Skeletal muscle tissue (tissue), 4 donors: Measurements from ENCODE around the gene SFMBT2. TPM values are rescaled to one million over a fixed set of nuclear protein-coding genes. Genes with fewer than 3 reads are reported as not detected.
"Not testable (repeated sequence)": the region's sequence is repeated elsewhere in the genome, so short reads cannot be mapped to it uniquely, and the experiment has no call there.

Source experiments
- H3K27ac ChIP-seq: one replicate; pipeline ENCODE4 v1.7.0; 2013; ENCODE audit warnings: mild to moderate bottlenecking, low read depth, low read length, inconsistent platforms
- H3K27me3 ChIP-seq, 3 donors: one replicate each; pipeline ENCODE4 v1.7.0; 2013; ENCODE audit warnings: low read length in 3 of 3; ENCODE audit not compliant: control insufficient read depth in 3 of 3, insufficient read depth in 3 of 3
- H3K36me3 ChIP-seq, 3 donors: one replicate each; pipeline ENCODE4 v1.7.0; 2013; ENCODE audit warnings: low read length in 3 of 3; ENCODE audit not compliant: control insufficient read depth in 3 of 3, insufficient read depth in 3 of 3
- H3K4me1 ChIP-seq, 3 donors: one replicate each; pipeline ENCODE4 v1.7.0; 2013; ENCODE audit warnings: low read length in 3 of 3, mild to moderate bottlenecking in 3 of 3; ENCODE audit not compliant: control insufficient read depth in 3 of 3, insufficient read depth in 3 of 3
- H3K4me3 ChIP-seq, 3 donors: one replicate each; pipeline ENCODE4 v1.7.0; 2013; ENCODE audit warnings: low read length in 3 of 3
- H3K9ac ChIP-seq, 3 donors: one replicate each; pipeline ENCODE4 v1.7.0; 2013; ENCODE audit warnings: low read length in 3 of 3, mild to moderate bottlenecking in 3 of 3, moderate library complexity in 2 of 3, low read depth in 1 of 3
- H3K9me3 ChIP-seq, 3 donors: one replicate each; pipeline ENCODE4 v1.7.0; 2013; ENCODE audit warnings: low read length in 3 of 3; ENCODE audit not compliant: control insufficient read depth in 3 of 3
- total RNA-seq: library from RNA; depleted of rRNA; stranded (reverse); fragments of >200 nt; gene quantifications from one replicate; pipeline ENCODE4 v1.2.3, GENCODE V29; 2014
- donor health status: Osteomylitis.

Gene SFMBT2
- total RNA-seq, 1 donor from 2014 or later = 12.5 TPM

DNA sequence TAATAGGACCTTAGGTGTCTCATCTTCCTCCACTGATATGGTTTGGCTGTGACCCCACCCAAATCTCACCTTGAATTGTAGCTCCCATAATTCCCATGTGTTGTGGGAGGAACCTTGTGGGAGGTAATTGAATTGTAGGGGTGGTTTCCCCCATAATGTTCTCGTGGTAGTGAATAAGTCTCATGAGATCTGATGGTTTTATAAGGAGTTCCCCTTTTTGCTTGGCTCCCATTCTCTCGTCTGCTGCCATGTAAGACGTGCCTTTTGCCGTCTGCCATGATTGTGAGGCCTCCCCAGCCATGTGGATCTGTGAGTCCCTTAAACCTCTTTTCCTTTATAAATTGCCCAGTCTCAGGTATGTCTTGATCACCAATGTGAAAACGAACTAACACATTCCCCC lies 220.1 kb downstream of the SFMBT2 start:
- H3K36me3 ChIP-seq = peaks cover 16 to 21% (median 19%) of the 10 kb centered on the region in 3 donors
- not testable (repeated sequence) for H3K27ac ChIP-seq, H3K9ac ChIP-seq, H3K27me3 ChIP-seq, H3K4me1 ChIP-seq, H3K9me3 ChIP-seq, H3K4me3 ChIP-seq

- Histone ChIP-seq H3K36me3 (peaks cover 9 to 12% (median 12%) of the 10 kb centered on the region in 3 donors), H3K4me1 (no peaks in the 10 kb centered on the region)
These were observed 220.9 kb downstream of the SFMBT2 start for GRCh38 chr10:7189909-7190308.

GRCh38 chr10:7188456-7189050 lies 222.3 kb downstream of the SFMBT2 start:
- H3K27ac ChIP-seq = no peak overlapping the region
- H3K4me1 ChIP-seq = no peaks in the 10 kb centered on the region
- peaks cover 2 to 7% (median 3%) of the 10 kb centered on the region in 3 donors for H3K36me3 ChIP-seq

More at GRCh38 chr10:7189909-7190308, 220.9 kb downstream of the SFMBT2 start:
- H3K27ac ChIP-seq = no peak overlapping the region
- H3K27me3 ChIP-seq = no peaks in the 10 kb centered on the region
- no peaks in the 10 kb centered on the region for H3K9me3 ChIP-seq
- H3K4me3 ChIP-seq = no peak overlapping the region
- no peak overlapping the region for H3K9ac ChIP-seq

GRCh38 chr10:7186387-7187018 lies 224.3 kb downstream of the SFMBT2 start:
- Histone ChIP-seq H3K27me3 (no peaks in the 10 kb centered on the region), H3K36me3 (peaks cover 0 to 3% (median 0%) of the 10 kb centered on the region in 3 donors), H3K27ac (no peak overlapping the region), H3K9ac (no peak overlapping the region), H3K4me3 (no peak overlapping the region), H3K9me3 (no peaks in the 10 kb centered on the region), H3K4me1 (no peaks in the 10 kb centered on the region)

More at GRCh38 chr10:7188456-7189050, 222.3 kb downstream of the SFMBT2 start:
- Histone ChIP-seq H3K9ac (peak overlapping the region in 1 of 3 donors; percentile 1), H3K4me3 (no peak overlapping the region), H3K27me3 (no peaks in the 10 kb centered on the region), H3K9me3 (no peaks in the 10 kb centered on the region)

DNA sequence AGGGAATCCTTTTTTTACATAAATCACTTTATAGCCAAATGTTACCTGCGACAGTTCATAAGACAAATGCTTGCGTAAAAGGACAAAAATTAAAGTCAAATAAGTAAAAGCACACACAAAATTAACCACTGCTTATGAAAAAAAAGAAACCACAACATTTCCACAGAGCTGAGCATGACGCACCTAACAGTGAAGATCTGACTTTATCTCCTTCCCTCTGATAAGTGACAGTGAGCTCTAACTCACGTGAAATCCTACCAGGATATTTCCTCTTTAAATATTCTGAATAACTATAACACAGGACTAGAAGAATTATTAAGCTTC lies 225.5 kb downstream of the SFMBT2 start:
- H3K27ac ChIP-seq = no peak overlapping the region
- no peaks in the 10 kb centered on the region for H3K4me1 ChIP-seq
- H3K4me3 ChIP-seq = no peak overlapping the region
- H3K27me3 ChIP-seq = no peaks in the 10 kb centered on the region
- no peak overlapping the region for H3K9ac ChIP-seq
- no peaks in the 10 kb centered on the region for H3K9me3 ChIP-seq
- peaks cover 0 to 3% (median 0%) of the 10 kb centered on the region in 3 donors for H3K36me3 ChIP-seq

DNA sequence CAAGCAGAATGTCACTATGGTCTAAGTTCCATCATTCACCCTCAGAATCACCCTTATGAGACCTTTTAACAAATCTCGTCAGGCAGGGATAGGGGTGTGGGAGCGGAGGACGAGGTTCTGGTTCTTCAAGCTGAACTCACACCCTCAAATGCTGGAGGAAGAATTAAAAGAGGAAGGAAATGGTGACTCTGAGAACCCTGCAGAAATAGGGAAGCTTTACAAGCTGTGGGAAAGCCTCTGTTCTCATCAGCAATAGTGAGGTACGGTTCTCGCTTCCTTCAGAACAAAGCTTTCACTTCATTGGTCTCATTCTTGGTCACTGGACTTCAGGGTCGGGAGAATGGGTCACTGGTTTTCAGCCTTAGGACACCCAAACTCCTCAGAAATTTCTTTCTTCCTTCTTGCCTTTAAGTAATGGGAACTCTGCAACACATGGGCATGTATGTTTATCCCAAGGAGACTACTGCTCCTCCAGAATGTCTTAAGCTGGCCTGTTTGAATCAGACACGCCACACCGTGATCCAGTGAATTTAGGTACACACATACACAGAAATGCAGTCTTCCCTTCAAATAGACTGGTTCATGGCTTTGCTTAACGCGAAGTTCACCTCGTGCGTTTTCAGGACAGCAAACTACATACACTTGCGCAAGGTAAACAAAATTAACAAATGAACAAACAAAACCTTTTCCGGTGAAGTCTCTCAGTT lies 226.0 kb downstream of the SFMBT2 start:
- no peaks in the 10 kb centered on the region for H3K4me1 ChIP-seq
- H3K36me3 ChIP-seq = peaks cover 0 to 3% (median 0%) of the 10 kb centered on the region in 3 donors
- H3K27ac ChIP-seq = no peak overlapping the region
- no peaks in the 10 kb centered on the region for H3K27me3 ChIP-seq
- H3K4me3 ChIP-seq = no peak overlapping the region
- H3K9ac ChIP-seq = no peak overlapping the region
- no peaks in the 10 kb centered on the region for H3K9me3 ChIP-seq

GRCh38 chr10:7184116-7184515 lies 226.7 kb downstream of the SFMBT2 start:
- not testable (repeated sequence) for H3K27me3 ChIP-seq, H3K4me3 ChIP-seq, H3K9ac ChIP-seq, H3K36me3 ChIP-seq, H3K9me3 ChIP-seq, H3K27ac ChIP-seq, H3K4me1 ChIP-seq

DNA sequence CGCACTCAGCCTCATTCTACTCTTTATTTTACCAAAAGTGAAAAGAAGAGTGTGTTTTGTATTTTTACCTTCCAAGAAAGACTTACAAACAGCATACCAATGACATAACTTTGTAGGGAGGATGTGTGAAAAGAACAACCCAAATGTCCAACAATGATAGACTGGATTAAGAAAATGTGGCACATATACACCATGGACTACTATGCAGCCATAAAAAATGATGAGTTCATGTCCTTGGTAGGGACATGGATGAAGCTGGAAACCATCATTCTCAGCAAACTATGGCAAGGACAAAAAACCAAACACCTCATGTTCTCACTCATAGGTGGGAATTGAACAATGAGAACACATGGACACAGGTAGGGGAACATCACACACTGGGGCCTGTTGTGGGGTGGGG lies 228.5 kb downstream of the SFMBT2 start:
- H3K27ac ChIP-seq, H3K4me3 ChIP-seq, H3K27me3 ChIP-seq, H3K9ac ChIP-seq, H3K36me3 ChIP-seq, H3K9me3 ChIP-seq, H3K4me1 ChIP-seq: not testable (repeated sequence)

DNA sequence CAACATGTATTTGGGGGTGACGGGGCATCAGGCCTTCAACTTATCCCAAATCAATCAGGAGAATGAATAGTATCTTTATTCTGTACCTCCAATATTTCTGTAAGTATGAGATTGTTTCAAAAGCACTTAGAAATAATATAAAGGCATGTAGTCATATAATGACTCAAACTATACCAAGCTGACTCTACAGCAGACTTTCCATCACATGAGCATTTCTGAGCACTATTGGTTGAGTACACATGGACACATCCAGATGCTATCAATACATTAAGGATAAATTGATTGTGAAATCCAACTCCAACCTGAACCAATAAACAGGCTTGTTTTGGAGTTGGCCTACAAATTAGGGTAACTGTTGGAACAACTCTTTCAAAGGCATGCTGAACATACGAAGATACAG lies 229.4 kb downstream of the SFMBT2 start:
- Histone ChIP-seq H3K9ac (no peak overlapping the region), H3K27me3 (no peaks in the 10 kb centered on the region), H3K36me3 (peaks cover 0 to 4% (median 0%) of the 10 kb centered on the region in 3 donors), H3K9me3 (no peaks in the 10 kb centered on the region), H3K27ac (no peak overlapping the region), H3K4me1 (no peaks in the 10 kb centered on the region), H3K4me3 (no peak overlapping the region)

GRCh38 chr10:7179536-7179935 lies 231.3 kb downstream of the SFMBT2 start:
- H3K4me3 ChIP-seq = no peak overlapping the region
- peaks cover 7 to 14% (median 12%) of the 10 kb centered on the region in 3 donors for H3K36me3 ChIP-seq
- H3K27ac ChIP-seq = no peak overlapping the region
- no peaks in the 10 kb centered on the region for H3K9me3 ChIP-seq
- no peaks in the 10 kb centered on the region for H3K4me1 ChIP-seq
- H3K9ac ChIP-seq = no peak overlapping the region
- H3K27me3 ChIP-seq = no peaks in the 10 kb centered on the region
